Measurements from ENCODE around the gene ACO2. TPM values are rescaled to one million over a fixed set of nuclear protein-coding genes. Genes with fewer than 3 reads are reported as not detected.

The ACO2 gene
- total RNA-seq, 1 experiment from 2014 or later, result 76.7 TPM

DNA sequence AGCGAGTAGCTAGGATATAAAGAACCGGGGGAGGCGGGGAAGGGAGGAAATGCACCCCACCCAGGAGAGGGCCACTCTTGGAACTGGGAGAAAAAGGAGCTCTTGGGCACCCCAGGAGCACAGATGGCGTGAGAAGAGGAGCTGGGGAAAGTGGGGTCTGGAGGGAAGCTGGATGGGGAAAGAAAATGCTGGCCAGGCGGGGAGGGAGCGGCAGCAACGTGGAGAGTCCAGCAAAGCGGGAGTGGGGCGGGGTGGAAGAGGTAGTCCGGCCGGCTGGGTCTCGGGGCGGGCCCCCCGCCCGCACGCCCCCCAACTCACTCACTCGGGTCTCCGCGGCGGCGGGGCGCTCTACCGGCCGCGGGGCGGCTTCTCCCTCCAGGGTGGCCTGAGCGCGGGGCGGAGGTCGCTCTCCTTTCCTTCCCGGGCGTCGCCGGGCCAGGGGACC is 22.8 kb upstream of the ACO2 start:
- peak in 1 of 2 experiments; percentile 20 for DNase-seq
- BruUV-seq (replicated peaks), result no TSS peak
- Histone ChIP-seq H3K4me1 (replicated peaks; ENCODE audit: insufficient read depth) (peaks cover 22% of the 10 kb centered on the region), H3K4me2 (peak overlapping the region; percentile 95), H2AFZ (peak overlapping the region; percentile 72), H3K27me3 (ENCODE audit: insufficient read depth, low read depth) (no peaks in the 10 kb centered on the region), H3F3A (ENCODE audit: insufficient read depth, low read depth) (peaks cover 47% of the 10 kb centered on the region), H3K4me3 (peak overlapping the region; percentile 92), H3K79me2 (ENCODE audit: low read depth) (peaks cover 59% of the 10 kb centered on the region), H3K9me2 (ENCODE audit: insufficient read depth) (no peaks in the 10 kb centered on the region), H3K36me3 (ENCODE audit: low read depth) (peaks cover 12% of the 10 kb centered on the region; the same call in 1 of the 2 replicates), H3K9me3 (ENCODE audit: insufficient read depth, low read depth) (no peaks in the 10 kb centered on the region), H4K20me1 (ENCODE audit: insufficient read depth) (peaks cover 29% of the 10 kb centered on the region), H3K27ac (peak overlapping the region; percentile 83)
- intact Hi-C loops (cut with micrococcal nuclease; ENCODE audit: unreplicated experiment), result loop anchor here (1.0 to 2.0 kb wide), 2 partner anchors 161 to 495 kb away; partner anchors contain the start of gene RBX1
- ChIA-PET POLR2A (ENCODE audit: unreplicated experiment) (interaction anchor here (0.5 to 3.0 kb wide), 8 partner anchors 11 to 763 kb away, joined by 3 to 23 read pairs (median 8); partner anchors contain the start of genes ACO2, PHF5A and TEF), CTCF (interaction anchor here (0.6 kb wide), 1 partner anchor 67 kb away, joined by 4 read pairs; no protein-coding TSS in a partner anchor)
- no peak for TF ChIP-seq EZH2 (IDR thresholded peaks at IDR 0.05; ENCODE audit: low read depth)
- TF ChIP-seq, protein P1, sequence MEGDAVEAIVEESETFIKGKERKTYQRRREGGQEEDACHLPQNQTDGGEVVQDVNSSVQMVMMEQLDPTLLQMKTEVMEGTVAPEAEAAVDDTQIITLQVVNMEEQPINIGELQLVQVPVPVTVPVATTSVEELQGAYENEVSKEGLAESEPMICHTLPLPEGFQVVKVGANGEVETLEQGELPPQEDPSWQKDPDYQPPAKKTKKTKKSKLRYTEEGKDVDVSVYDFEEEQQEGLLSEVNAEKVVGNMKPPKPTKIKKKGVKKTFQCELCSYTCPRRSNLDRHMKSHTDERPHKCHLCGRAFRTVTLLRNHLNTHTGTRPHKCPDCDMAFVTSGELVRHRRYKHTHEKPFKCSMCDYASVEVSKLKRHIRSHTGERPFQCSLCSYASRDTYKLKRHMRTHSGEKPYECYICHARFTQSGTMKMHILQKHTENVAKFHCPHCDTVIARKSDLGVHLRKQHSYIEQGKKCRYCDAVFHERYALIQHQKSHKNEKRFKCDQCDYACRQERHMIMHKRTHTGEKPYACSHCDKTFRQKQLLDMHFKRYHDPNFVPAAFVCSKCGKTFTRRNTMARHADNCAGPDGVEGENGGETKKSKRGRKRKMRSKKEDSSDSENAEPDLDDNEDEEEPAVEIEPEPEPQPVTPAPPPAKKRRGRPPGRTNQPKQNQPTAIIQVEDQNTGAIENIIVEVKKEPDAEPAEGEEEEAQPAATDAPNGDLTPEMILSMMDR (conservative IDR thresholded peaks at IDR 0.05), result no peak

DNA sequence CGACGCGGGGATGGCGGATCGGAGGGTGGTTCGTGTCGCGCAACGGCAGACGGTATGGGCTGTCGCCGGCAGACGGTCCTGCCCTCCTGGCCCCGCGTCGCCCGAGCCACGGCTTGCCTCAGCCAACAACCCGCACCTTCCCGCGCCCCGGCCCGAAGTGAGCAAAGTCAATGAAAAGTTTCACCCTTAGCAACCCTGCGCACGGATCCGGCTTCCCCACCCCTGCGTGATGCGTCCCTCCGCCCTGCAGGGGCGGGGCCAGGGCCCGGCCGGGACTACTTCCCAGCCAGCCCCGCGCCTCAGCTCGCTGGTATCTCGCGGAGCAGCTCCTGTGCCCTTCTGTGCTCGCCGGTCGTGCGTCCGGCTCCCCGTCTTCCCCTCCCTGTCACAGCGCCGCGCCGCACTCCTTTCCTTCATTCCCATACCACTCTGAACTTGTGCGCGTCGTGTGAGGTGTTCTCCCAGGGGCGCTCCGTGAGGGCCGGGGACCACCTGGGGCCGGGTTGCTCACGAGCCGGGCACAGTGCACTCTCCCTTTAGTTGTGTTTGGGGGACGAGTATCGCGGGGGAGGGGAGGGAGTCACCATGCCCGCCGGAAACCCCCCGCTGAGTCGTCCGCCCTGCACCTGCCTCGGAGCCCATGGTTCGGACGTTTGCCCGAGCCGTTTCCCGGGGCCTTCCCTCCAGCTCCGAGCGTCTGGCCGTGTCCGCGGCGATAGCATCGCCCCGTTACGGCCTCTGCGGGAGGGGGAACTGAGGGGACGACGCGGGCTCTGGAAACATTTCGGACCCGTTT is 22.1 kb upstream of the ACO2 start, which contains the start of gene TOB2:
Gene TOB2, minus strand, starts transcription at position 163 of the 796 bp plus-strand sequence. CDS start 9,456 bp downstream, outside the sequence.
- Histone ChIP-seq H3K4me3 (peak within 1 kb of the TSS; percentile 92), H3K27me3 (ENCODE audit: insufficient read depth, low read depth) (no peaks in the 10 kb centered on the region), H3K4me1 (replicated peaks; ENCODE audit: insufficient read depth) (peaks cover 22% of the 10 kb centered on the region), H3K9me2 (ENCODE audit: insufficient read depth) (no peaks in the 10 kb centered on the region), H2AFZ (peak within 1 kb of the TSS; percentile 91), H3F3A (ENCODE audit: insufficient read depth, low read depth) (peaks cover 47% of the 10 kb centered on the region), H3K4me2 (peak within 1 kb of the TSS; percentile 95), H3K9me3 (ENCODE audit: insufficient read depth, low read depth) (no peaks in the 10 kb centered on the region), H3K27ac (peak within 1 kb of the TSS; percentile 83), H3K36me3 (ENCODE audit: low read depth) (peaks cover 12% of the 10 kb centered on the region; the same call in 1 of the 2 replicates), H4K20me1 (ENCODE audit: insufficient read depth) (peaks cover 21% of the 10 kb centered on the region), H3K79me2 (ENCODE audit: low read depth) (peaks cover 52% of the 10 kb centered on the region)
- TF ChIP-seq, protein P1 (conservative IDR thresholded peaks at IDR 0.05), result no peak
- no peak for TF ChIP-seq EZH2 (IDR thresholded peaks at IDR 0.05; ENCODE audit: low read depth)
- CTCF ChIA-PET, result no interaction called here
- TSS peak; percentile 86 for BruUV-seq (replicated peaks)
- intact Hi-C loops (cut with micrococcal nuclease; ENCODE audit: unreplicated experiment), result loop anchor here (1.0 to 2.0 kb wide), 2 partner anchors 162 to 496 kb away; partner anchors contain the start of gene RBX1
- peak; percentile 85 to 96 for DNase-seq
- POLR2A ChIA-PET (ENCODE audit: unreplicated experiment), result interaction anchor here (0.5 to 3.0 kb wide), 11 partner anchors 11 to 928 kb away, joined by 3 to 23 read pairs (median 5); partner anchors contain the start of genes ACO2, PHF5A and TEF

DNA sequence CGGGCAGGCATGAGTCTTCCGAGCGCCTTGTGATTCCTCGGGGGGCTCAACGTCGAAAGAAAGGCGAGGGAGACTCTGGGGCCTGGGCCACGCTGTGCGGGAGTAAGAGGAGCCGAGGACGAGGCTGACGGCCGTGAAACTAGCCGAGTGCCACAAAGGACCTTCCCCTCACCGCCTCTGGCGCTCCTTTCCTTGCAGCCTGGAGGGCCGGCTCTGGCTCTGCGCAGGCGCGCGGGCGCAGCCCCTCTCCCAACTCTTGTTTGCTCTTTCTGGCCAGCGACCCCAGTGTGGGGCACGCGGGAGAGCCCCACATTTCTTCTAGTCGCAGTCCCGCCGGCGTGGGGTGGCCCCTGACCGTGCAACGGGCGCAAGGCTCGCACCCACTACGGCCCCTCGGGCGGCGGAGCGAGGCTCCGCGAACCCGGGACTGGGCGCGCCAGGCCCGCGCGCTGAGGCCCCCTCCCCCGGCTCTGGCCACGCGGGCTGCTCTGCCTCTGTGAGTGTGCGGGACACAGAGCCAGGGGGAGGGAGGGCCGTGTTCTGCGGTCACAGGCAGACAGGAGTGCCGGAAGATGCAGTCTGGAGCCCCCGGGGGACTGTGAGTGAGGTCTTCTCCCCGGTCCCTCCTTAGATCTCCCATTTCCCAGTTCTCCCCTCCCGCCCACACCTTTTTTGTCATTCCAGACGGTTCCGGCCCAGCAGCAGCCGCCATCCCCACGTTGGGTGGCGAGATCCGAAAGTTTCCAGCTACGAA is 21.3 kb upstream of the ACO2 start:
- Histone ChIP-seq H3K4me2 (peak overlapping the region; percentile 95), H4K20me1 (ENCODE audit: insufficient read depth) (peaks cover 13% of the 10 kb centered on the region), H3F3A (ENCODE audit: insufficient read depth, low read depth) (peaks cover 44% of the 10 kb centered on the region), H3K4me3 (peak overlapping the region; percentile 92), H3K79me2 (ENCODE audit: low read depth) (peaks cover 44% of the 10 kb centered on the region), H3K36me3 (ENCODE audit: low read depth) (0 out of 2 replicates have a peak, but pooled peaks cover 6% of the 10 kb centered on the region), H3K9me2 (ENCODE audit: insufficient read depth) (no peaks in the 10 kb centered on the region), H2AFZ (peak overlapping the region; percentile 91), H3K27me3 (ENCODE audit: insufficient read depth, low read depth) (no peaks in the 10 kb centered on the region), H3K27ac (peak overlapping the region; percentile 83), H3K4me1 (replicated peaks; ENCODE audit: insufficient read depth) (peaks cover 19% of the 10 kb centered on the region), H3K9me3 (ENCODE audit: insufficient read depth, low read depth) (no peaks in the 10 kb centered on the region)
- peak; percentile 52 to 61 for DNase-seq
- CTCF ChIA-PET, result interaction anchor here (0.6 to 1.0 kb wide), 2 partner anchors 70 to 837 kb away, joined by 3 to 4 read pairs; no protein-coding TSS in a partner anchor
- TF ChIP-seq, protein P1 (conservative IDR thresholded peaks at IDR 0.05), result no peak
- no peak for TF ChIP-seq EZH2 (IDR thresholded peaks at IDR 0.05; ENCODE audit: low read depth)
- no TSS peak for BruUV-seq (replicated peaks)
- intact Hi-C loops (cut with micrococcal nuclease; ENCODE audit: unreplicated experiment), result loop anchor here (1.0 to 2.0 kb wide), 4 partner anchors 22 to 497 kb away; partner anchors contain the start of genes ACO2, RBX1 and TEF
- POLR2A ChIA-PET (ENCODE audit: unreplicated experiment), result interaction anchor here (0.6 to 3.0 kb wide), 8 partner anchors 21 to 1167 kb away, joined by 3 to 11 read pairs (median 4); partner anchors contain the start of genes ACO2, PHF5A and POLDIP3
